HG03280 (cell line): ENCODE results near the gene SCYGR5.
A peak's percentile ranks its signal among the peaks of the same experiment; 100 is the strongest.
"Not testable (repeated sequence)": the region's sequence is repeated elsewhere in the genome, so short reads cannot be mapped to it uniquely, and the experiment has no call there.

Experiments used
- ATAC-seq: cut with Tn5 transposase; IDR thresholded peaks from one replicate; pipeline ENCODE4 v1.9.1; 2021; ENCODE audit warnings: mild to moderate bottlenecking, moderate library complexity; ENCODE audit not compliant: unreplicated experiment

The SCYGR5 gene

GRCh38 chr2:227666631-227667170, at the start of gene SCYGR5:
SCYGR5 (plus strand) TSS chr2:227666804; CDS start chr2:227666804, 0 bp downstream.
- not testable (repeated sequence) for ATAC-seq

GRCh38 chr2:227617316-227618230, 49.0 kb upstream of the SCYGR5 start, which contains the start of gene SCYGR4:
SCYGR4 (plus strand) TSS chr2:227617498; CDS start chr2:227617498, 0 bp downstream.
- no peak for ATAC-seq

- no peak for ATAC-seq
Measured at GRCh38 chr2:227623226-227623625, 43.4 kb upstream of the SCYGR5 start.

- ATAC-seq: no peak
Measured at GRCh38 chr2:227625420-227625819, 41.2 kb upstream of the SCYGR5 start.

- no peak for ATAC-seq
Measured at GRCh38 chr2:227626580-227627151, 39.9 kb upstream of the SCYGR5 start.

- ATAC-seq: peak; percentile 93
Measured at GRCh38 chr2:227627769-227628168, 38.8 kb upstream of the SCYGR5 start.

- no peak for ATAC-seq
Measured at GRCh38 chr2:227629435-227629834, 37.2 kb upstream of the SCYGR5 start.

- ATAC-seq: no peak
Measured at GRCh38 chr2:227630322-227630721, 36.3 kb upstream of the SCYGR5 start.

GRCh38 chr2:227632827-227633226, 33.8 kb upstream of the SCYGR5 start:
- no peak for ATAC-seq

- no peak for ATAC-seq
Measured at GRCh38 chr2:227634201-227634600, 32.4 kb upstream of the SCYGR5 start.

- no peak for ATAC-seq
Measured at GRCh38 chr2:227642656-227643055, 23.9 kb upstream of the SCYGR5 start.

GRCh38 chr2:227643990-227644551, 22.5 kb upstream of the SCYGR5 start:
- no peak for ATAC-seq

GRCh38 chr2:227653419-227653818, 13.2 kb upstream of the SCYGR5 start:
- ATAC-seq: no peak

GRCh38 chr2:227654426-227654825, 12.2 kb upstream of the SCYGR5 start:
- no peak for ATAC-seq

- ATAC-seq: no peak
Measured at GRCh38 chr2:227655454-227655853, 11.2 kb upstream of the SCYGR5 start.

- no peak for ATAC-seq
Measured at GRCh38 chr2:227657199-227657845, 9.3 kb upstream of the SCYGR5 start.

GRCh38 chr2:227661025-227661649, 5.5 kb upstream of the SCYGR5 start:
- no peak for ATAC-seq

- ATAC-seq: no peak
Measured at GRCh38 chr2:227661827-227662226, 4.8 kb upstream of the SCYGR5 start.

- ATAC-seq: no peak
Measured at GRCh38 chr2:227665189-227665940, 1.2 kb upstream of the SCYGR5 start.
